Liver (tissue), 3 donors: Measurements from ENCODE around the gene PHGDH.

Source experiments
- EGR1 ChIP-seq, 2 donors: IDR thresholded peaks; 2 replicates each; pipeline ENCODE4 v1.6.1; 2016 to 2018; ENCODE audit warnings: antibody characterized with exemption in 2 of 2, low read depth in 2 of 2
- FOXA1 ChIP-seq: IDR thresholded peaks from 2 replicates; pipeline ENCODE4 v1.6.1; 2016; ENCODE audit warnings: antibody characterized with exemption
- HNF4A ChIP-seq, 2 donors: conservative IDR thresholded peaks; 2 replicates each; pipeline ENCODE4 v1.6.1; 2016; ENCODE audit warnings: antibody characterized with exemption in 2 of 2, mild to moderate bottlenecking in 2 of 2
- RAD21 ChIP-seq, 2 donors: IDR thresholded peaks; 2 replicates each; pipeline ENCODE4 v1.6.1; 2016; ENCODE audit warnings: antibody characterized with exemption in 2 of 2, mild to moderate bottlenecking in 2 of 2
- REST ChIP-seq: IDR thresholded peaks from 2 replicates; pipeline ENCODE4 v1.6.1; 2016; ENCODE audit warnings: antibody characterized with exemption, mild to moderate bottlenecking
- SP1 ChIP-seq: IDR thresholded peaks from 2 replicates; pipeline ENCODE4 v1.6.1; 2018; ENCODE audit warnings: antibody characterized with exemption, mild to moderate bottlenecking
- TAF1 ChIP-seq: conservative IDR thresholded peaks from 2 replicates; pipeline ENCODE4 v1.6.1; 2016; ENCODE audit warnings: antibody characterized with exemption, mild to moderate bottlenecking
- TF ChIP-seq, protein P1 (sequence below): fragments of 150-350 bp; IDR thresholded peaks from 2 replicates; pipeline ENCODE4 v1.5.1; 2017; ENCODE audit warnings: improper control_type of control experiment, low read depth, low read length; ENCODE audit not compliant: missing input control
- TF ChIP-seq, protein P2 (sequence below): IDR thresholded peaks from 2 replicates; pipeline ENCODE4 v1.6.1; 2016; ENCODE audit warnings: antibody characterized with exemption
- donor health status: healthy.
- donor health status: healthy.

GRCh38 chr1:119703666-119704450 is 7.9 kb upstream of the PHGDH start:
- no peak for TF ChIP-seq TAF1
- TF ChIP-seq, protein P1, sequence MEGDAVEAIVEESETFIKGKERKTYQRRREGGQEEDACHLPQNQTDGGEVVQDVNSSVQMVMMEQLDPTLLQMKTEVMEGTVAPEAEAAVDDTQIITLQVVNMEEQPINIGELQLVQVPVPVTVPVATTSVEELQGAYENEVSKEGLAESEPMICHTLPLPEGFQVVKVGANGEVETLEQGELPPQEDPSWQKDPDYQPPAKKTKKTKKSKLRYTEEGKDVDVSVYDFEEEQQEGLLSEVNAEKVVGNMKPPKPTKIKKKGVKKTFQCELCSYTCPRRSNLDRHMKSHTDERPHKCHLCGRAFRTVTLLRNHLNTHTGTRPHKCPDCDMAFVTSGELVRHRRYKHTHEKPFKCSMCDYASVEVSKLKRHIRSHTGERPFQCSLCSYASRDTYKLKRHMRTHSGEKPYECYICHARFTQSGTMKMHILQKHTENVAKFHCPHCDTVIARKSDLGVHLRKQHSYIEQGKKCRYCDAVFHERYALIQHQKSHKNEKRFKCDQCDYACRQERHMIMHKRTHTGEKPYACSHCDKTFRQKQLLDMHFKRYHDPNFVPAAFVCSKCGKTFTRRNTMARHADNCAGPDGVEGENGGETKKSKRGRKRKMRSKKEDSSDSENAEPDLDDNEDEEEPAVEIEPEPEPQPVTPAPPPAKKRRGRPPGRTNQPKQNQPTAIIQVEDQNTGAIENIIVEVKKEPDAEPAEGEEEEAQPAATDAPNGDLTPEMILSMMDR = no peak
- no peak for TF ChIP-seq FOXA1
- TF ChIP-seq EGR1 (IDR thresholded peaks at IDR 0.05; ENCODE audit: low read depth in 2 of 2) = no peak
- no peak for TF ChIP-seq HNF4A (conservative IDR thresholded peaks at IDR 0.05)
- no peak for TF ChIP-seq SP1
- no peak for TF ChIP-seq REST
- TF ChIP-seq RAD21 (IDR thresholded peaks at IDR 0.05) = no peak
- TF ChIP-seq, protein P2, sequence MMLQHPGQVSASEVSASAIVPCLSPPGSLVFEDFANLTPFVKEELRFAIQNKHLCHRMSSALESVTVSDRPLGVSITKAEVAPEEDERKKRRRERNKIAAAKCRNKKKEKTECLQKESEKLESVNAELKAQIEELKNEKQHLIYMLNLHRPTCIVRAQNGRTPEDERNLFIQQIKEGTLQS = no peak
